HG02571 (cell line): ENCODE data around the gene AKR1D1.

Source experiments
- ATAC-seq: cut with Tn5 transposase; IDR thresholded peaks from one replicate; pipeline ENCODE4 v1.9.1; 2021; ENCODE audit warnings: mild to moderate bottlenecking, moderate library complexity; ENCODE audit not compliant: unreplicated experiment

The AKR1D1 gene

GRCh38 chr7:138162236-138162635 is 86.0 kb downstream of the AKR1D1 start:
- no peak for ATAC-seq

- ATAC-seq, result no peak
Measured at GRCh38 chr7:138163800-138164199, 87.5 kb downstream of the AKR1D1 start.

GRCh38 chr7:138164804-138165203 is 88.5 kb downstream of the AKR1D1 start:
- no peak for ATAC-seq

GRCh38 chr7:138166681-138167080 is 90.4 kb downstream of the AKR1D1 start:
- no peak for ATAC-seq

- no peak for ATAC-seq
Measured at GRCh38 chr7:138167222-138167621, 91.0 kb downstream of the AKR1D1 start.

- ATAC-seq, result no peak
Measured at GRCh38 chr7:138167869-138168296, 91.6 kb downstream of the AKR1D1 start.
